Measurements from ENCODE around the gene RXYLT1. TPM values are rescaled to one million over a fixed set of nuclear protein-coding genes. Genes with fewer than 3 reads are reported as not detected.
"Not testable (repeated sequence)": the region's sequence is repeated elsewhere in the genome, so short reads cannot be mapped to it uniquely, and the experiment has no call there.

The RXYLT1 gene
- total RNA-seq, result 18.7 TPM
- 17.1 TPM for polyA plus RNA-seq

- WGBS, result under 1% methylated on average over 86 of the region's 86 CpGs
- Histone ChIP-seq H3K27ac (ENCODE audit: low read depth) (peak within 1 kb of the TSS; percentile 82), H3K36me3 (ENCODE audit: insufficient read depth) (no peaks in the 10 kb centered on the region), H3K4me1 (ENCODE audit: insufficient read depth) (no peaks in the 10 kb centered on the region), H3K4me3 (ENCODE audit: low read depth, low read length) (peak within 1 kb of the TSS; percentile 73)
- peak; percentile 46 for DNase-seq (ENCODE audit: extremely low spot score)
These were observed at the start of gene RXYLT1 for GRCh38 chr12:63779498-63780481. TSS of gene RXYLT1 (plus strand) at chr12:63779909. CDS start at chr12:63779961, 52 bp downstream.

- not testable (repeated sequence) for H3K36me3 ChIP-seq (ENCODE audit: insufficient read depth); DNase-seq (ENCODE audit: extremely low spot score); H3K4me3 ChIP-seq (ENCODE audit: low read depth, low read length); H3K27ac ChIP-seq (ENCODE audit: low read depth); H3K4me1 ChIP-seq (ENCODE audit: insufficient read depth)
These were observed 46.9 kb upstream of the RXYLT1 start for GRCh38 chr12:63732779-63733178.

GRCh38 chr12:63733585-63733984 is 46.1 kb upstream of the RXYLT1 start:
- not testable (repeated sequence) for H3K27ac ChIP-seq (ENCODE audit: low read depth); DNase-seq (ENCODE audit: extremely low spot score); H3K36me3 ChIP-seq (ENCODE audit: insufficient read depth); H3K4me1 ChIP-seq (ENCODE audit: insufficient read depth); H3K4me3 ChIP-seq (ENCODE audit: low read depth, low read length)
- WGBS, result 30% methylated on average over 3 of the region's 3 CpGs

GRCh38 chr12:63740551-63740950 is 39.2 kb upstream of the RXYLT1 start:
- not testable (repeated sequence) for DNase-seq (ENCODE audit: extremely low spot score); H3K4me1 ChIP-seq (ENCODE audit: insufficient read depth); H3K36me3 ChIP-seq (ENCODE audit: insufficient read depth); H3K4me3 ChIP-seq (ENCODE audit: low read depth, low read length); H3K27ac ChIP-seq (ENCODE audit: low read depth)
- 100% methylated on average over 1 of the region's 2 CpGs for WGBS

- H3K4me1 ChIP-seq (ENCODE audit: insufficient read depth); H3K4me3 ChIP-seq (ENCODE audit: low read depth, low read length); DNase-seq (ENCODE audit: extremely low spot score); H3K27ac ChIP-seq (ENCODE audit: low read depth); H3K36me3 ChIP-seq (ENCODE audit: insufficient read depth): not testable (repeated sequence)
- WGBS, result 76% methylated on average over 1 of the region's 1 CpG
These were observed 38.3 kb upstream of the RXYLT1 start for GRCh38 chr12:63741431-63741830.

GRCh38 chr12:63744110-63744509 is 35.6 kb upstream of the RXYLT1 start:
- not testable (repeated sequence) for DNase-seq (ENCODE audit: extremely low spot score); H3K36me3 ChIP-seq (ENCODE audit: insufficient read depth); H3K27ac ChIP-seq (ENCODE audit: low read depth); H3K4me3 ChIP-seq (ENCODE audit: low read depth, low read length); H3K4me1 ChIP-seq (ENCODE audit: insufficient read depth)
- 17% methylated on average over 2 of the region's 2 CpGs for WGBS

- H3K36me3 ChIP-seq (ENCODE audit: insufficient read depth); H3K4me3 ChIP-seq (ENCODE audit: low read depth, low read length); H3K27ac ChIP-seq (ENCODE audit: low read depth); DNase-seq (ENCODE audit: extremely low spot score); H3K4me1 ChIP-seq (ENCODE audit: insufficient read depth): not testable (repeated sequence)
- 83% methylated on average over 11 of the region's 11 CpGs for WGBS
These were observed 33.2 kb upstream of the RXYLT1 start for GRCh38 chr12:63746470-63746869.

GRCh38 chr12:63747136-63747535 is 32.6 kb upstream of the RXYLT1 start:
- H3K36me3 ChIP-seq (ENCODE audit: insufficient read depth); DNase-seq (ENCODE audit: extremely low spot score); H3K4me3 ChIP-seq (ENCODE audit: low read depth, low read length); H3K4me1 ChIP-seq (ENCODE audit: insufficient read depth); H3K27ac ChIP-seq (ENCODE audit: low read depth): not testable (repeated sequence)

GRCh38 chr12:63747553-63747952 is 32.2 kb upstream of the RXYLT1 start:
- Histone ChIP-seq H3K4me3 (ENCODE audit: low read depth, low read length) (no peak overlapping the region), H3K36me3 (ENCODE audit: insufficient read depth) (no peaks in the 10 kb centered on the region), H3K27ac (ENCODE audit: low read depth) (no peak overlapping the region), H3K4me1 (ENCODE audit: insufficient read depth) (no peaks in the 10 kb centered on the region)
- DNase-seq (ENCODE audit: extremely low spot score), result no peak
- 89% methylated on average over 5 of the region's 5 CpGs for WGBS

GRCh38 chr12:63752283-63752682 is 27.4 kb upstream of the RXYLT1 start:
- no peaks in the 10 kb centered on the region for H3K36me3 ChIP-seq (ENCODE audit: insufficient read depth)
- no peak overlapping the region for H3K27ac ChIP-seq (ENCODE audit: low read depth)
- 51% methylated on average over 2 of the region's 2 CpGs for WGBS
- H3K4me3 ChIP-seq (ENCODE audit: low read depth, low read length), result no peak overlapping the region
- no peaks in the 10 kb centered on the region for H3K4me1 ChIP-seq (ENCODE audit: insufficient read depth)
- no peak for DNase-seq (ENCODE audit: extremely low spot score)

- no peak overlapping the region for H3K27ac ChIP-seq (ENCODE audit: low read depth)
- H3K36me3 ChIP-seq (ENCODE audit: insufficient read depth), result no peaks in the 10 kb centered on the region
- DNase-seq (ENCODE audit: extremely low spot score), result no peak
- no peaks in the 10 kb centered on the region for H3K4me1 ChIP-seq (ENCODE audit: insufficient read depth)
- 88% methylated on average over 2 of the region's 2 CpGs for WGBS
- H3K4me3 ChIP-seq (ENCODE audit: low read depth, low read length), result no peak overlapping the region
These were observed 26.9 kb upstream of the RXYLT1 start for GRCh38 chr12:63752841-63753240.

- Histone ChIP-seq H3K27ac (ENCODE audit: low read depth) (no peak overlapping the region), H3K4me1 (ENCODE audit: insufficient read depth) (no peaks in the 10 kb centered on the region), H3K4me3 (ENCODE audit: low read depth, low read length) (no peak overlapping the region), H3K36me3 (ENCODE audit: insufficient read depth) (no peaks in the 10 kb centered on the region)
- no peak for DNase-seq (ENCODE audit: extremely low spot score)
These were observed 26.0 kb upstream of the RXYLT1 start for GRCh38 chr12:63753743-63754142.

GRCh38 chr12:63764481-63764880 is 15.2 kb upstream of the RXYLT1 start:
- WGBS, result 76% methylated on average over 3 of the region's 3 CpGs
- DNase-seq (ENCODE audit: extremely low spot score), result no peak

GRCh38 chr12:63766498-63766897 is 13.2 kb upstream of the RXYLT1 start:
- Histone ChIP-seq H3K27ac (ENCODE audit: low read depth) (no peak overlapping the region), H3K4me3 (ENCODE audit: low read depth, low read length) (no peak overlapping the region), H3K36me3 (ENCODE audit: insufficient read depth) (no peaks in the 10 kb centered on the region), H3K4me1 (ENCODE audit: insufficient read depth) (no peaks in the 10 kb centered on the region)
- 86% methylated on average over 1 of the region's 1 CpG for WGBS
- no peak for DNase-seq (ENCODE audit: extremely low spot score)

More at GRCh38 chr12:63764481-63764880, 15.2 kb upstream of the RXYLT1 start:
- Histone ChIP-seq H3K36me3 (ENCODE audit: insufficient read depth) (no peaks in the 10 kb centered on the region), H3K4me3 (ENCODE audit: low read depth, low read length) (no peak overlapping the region), H3K27ac (ENCODE audit: low read depth) (no peak overlapping the region), H3K4me1 (ENCODE audit: insufficient read depth) (no peaks in the 10 kb centered on the region)
